ENCODE results near the gene DLG1. TPM values are rescaled to one million over a fixed set of nuclear protein-coding genes. Genes with fewer than 3 reads are reported as not detected.

DLG1 gene
- total and polyA plus RNA-seq, 4 donors = 47.8 to 130 (median 67.9) TPM

- peak in 1 of 6 donors; percentile 63 for DNase-seq (ENCODE audit: low read depth in 4 of 6, low spot score in 6 of 6)
- no peaks in the 10 kb centered on the region for H3K9me3 ChIP-seq (ENCODE audit: control insufficient read depth, insufficient read depth, low read length)
- peaks cover 3% of the 10 kb centered on the region for H3K36me3 ChIP-seq (ENCODE audit: control insufficient read depth, insufficient read depth, low read length)
- H3K4me3 ChIP-seq (ENCODE audit: low read depth, low read length) = peak within 1 kb of the TSS; percentile 12
- H3K27me3 ChIP-seq (ENCODE audit: control insufficient read depth, insufficient read depth, low read length) = peaks cover 31% of the 10 kb centered on the region
- WGBS (ENCODE audit: insufficient coverage) = 1% methylated on average over 57 of the region's 60 CpGs
- H3K27ac ChIP-seq (ENCODE audit: low read depth, low read length) = no peak within 1 kb of the TSS
- peaks cover 18% of the 10 kb centered on the region for H3K4me1 ChIP-seq (ENCODE audit: control insufficient read depth, insufficient read depth, low read length)
Observed at GRCh38 chr3:197029511-197030167, 268.8 kb downstream of the DLG1 start, which contains the start of gene MELTF. Gene MELTF, minus strand, starts transcription at chr3:197029817. Its CDS starts 115 bp downstream, at chr3:197029702.

- no peak overlapping the region for H3K27ac ChIP-seq (ENCODE audit: low read depth, low read length)
- H3K36me3 ChIP-seq (ENCODE audit: control insufficient read depth, insufficient read depth, low read length) = peaks cover 3% of the 10 kb centered on the region
- peak overlapping the region; percentile 12 for H3K4me3 ChIP-seq (ENCODE audit: low read depth, low read length)
- H3K27me3 ChIP-seq (ENCODE audit: control insufficient read depth, insufficient read depth, low read length) = peaks cover 31% of the 10 kb centered on the region
- no peaks in the 10 kb centered on the region for H3K9me3 ChIP-seq (ENCODE audit: control insufficient read depth, insufficient read depth, low read length)
- 5% methylated on average over 65 of the region's 67 CpGs for WGBS (ENCODE audit: insufficient coverage)
- H3K4me1 ChIP-seq (ENCODE audit: control insufficient read depth, insufficient read depth, low read length) = peaks cover 24% of the 10 kb centered on the region
- no peak for DNase-seq (ENCODE audit: low read depth in 4 of 6, low spot score in 6 of 6)
Observed at GRCh38 chr3:197028728-197029510, 269.5 kb downstream of the DLG1 start.

- Histone ChIP-seq H3K9me3 (ENCODE audit: control insufficient read depth, insufficient read depth, low read length) (no peaks in the 10 kb centered on the region), H3K4me1 (ENCODE audit: control insufficient read depth, insufficient read depth, low read length) (peaks cover 32% of the 10 kb centered on the region), H3K27me3 (ENCODE audit: control insufficient read depth, insufficient read depth, low read length) (peaks cover 36% of the 10 kb centered on the region), H3K27ac (ENCODE audit: low read depth, low read length) (no peak overlapping the region), H3K4me3 (ENCODE audit: low read depth, low read length) (no peak overlapping the region), H3K36me3 (ENCODE audit: control insufficient read depth, insufficient read depth, low read length) (peaks cover 3% of the 10 kb centered on the region)
- no peak for DNase-seq (ENCODE audit: low read depth in 4 of 6, low spot score in 6 of 6)
- 69% methylated on average over 19 of the region's 22 CpGs for WGBS (ENCODE audit: insufficient coverage)
Observed at GRCh38 chr3:197027896-197028727, 270.3 kb downstream of the DLG1 start.

- DNase-seq (ENCODE audit: low read depth in 4 of 6, low spot score in 6 of 6) = no peak
- Histone ChIP-seq H3K27ac (ENCODE audit: low read depth, low read length) (no peak overlapping the region), H3K27me3 (ENCODE audit: control insufficient read depth, insufficient read depth, low read length) (peaks cover 36% of the 10 kb centered on the region), H3K9me3 (ENCODE audit: control insufficient read depth, insufficient read depth, low read length) (no peaks in the 10 kb centered on the region), H3K4me3 (ENCODE audit: low read depth, low read length) (no peak overlapping the region), H3K4me1 (ENCODE audit: control insufficient read depth, insufficient read depth, low read length) (peaks cover 40% of the 10 kb centered on the region), H3K36me3 (ENCODE audit: control insufficient read depth, insufficient read depth, low read length) (peaks cover 3% of the 10 kb centered on the region)
- 89% methylated on average over 29 of the region's 29 CpGs for WGBS (ENCODE audit: insufficient coverage)
Observed at GRCh38 chr3:197027151-197027895, 271.1 kb downstream of the DLG1 start.

- DNase-seq (ENCODE audit: low read depth in 4 of 6, low spot score in 6 of 6) = no peak
Observed at GRCh38 chr3:197026481-197026866, 271.9 kb downstream of the DLG1 start.

GRCh38 chr3:197025736-197026480 is 272.5 kb downstream of the DLG1 start:
- 89% methylated on average over 18 of the region's 21 CpGs for WGBS (ENCODE audit: insufficient coverage)
- DNase-seq (ENCODE audit: low read depth in 4 of 6, low spot score in 6 of 6) = no peak
- H3K4me3 ChIP-seq (ENCODE audit: low read depth, low read length) = no peak overlapping the region
- H3K9me3 ChIP-seq (ENCODE audit: control insufficient read depth, insufficient read depth, low read length) = no peaks in the 10 kb centered on the region
- H3K27ac ChIP-seq (ENCODE audit: low read depth, low read length) = no peak overlapping the region
- peaks cover 3% of the 10 kb centered on the region for H3K36me3 ChIP-seq (ENCODE audit: control insufficient read depth, insufficient read depth, low read length)
- peaks cover 40% of the 10 kb centered on the region for H3K4me1 ChIP-seq (ENCODE audit: control insufficient read depth, insufficient read depth, low read length)
- peaks cover 34% of the 10 kb centered on the region for H3K27me3 ChIP-seq (ENCODE audit: control insufficient read depth, insufficient read depth, low read length)

More at GRCh38 chr3:197026481-197026866, 271.9 kb downstream of the DLG1 start:
- Histone ChIP-seq H3K9me3 (ENCODE audit: control insufficient read depth, insufficient read depth, low read length) (no peaks in the 10 kb centered on the region), H3K4me1 (ENCODE audit: control insufficient read depth, insufficient read depth, low read length) (peaks cover 40% of the 10 kb centered on the region), H3K27me3 (ENCODE audit: control insufficient read depth, insufficient read depth, low read length) (peaks cover 36% of the 10 kb centered on the region), H3K27ac (ENCODE audit: low read depth, low read length) (no peak overlapping the region), H3K36me3 (ENCODE audit: control insufficient read depth, insufficient read depth, low read length) (peaks cover 3% of the 10 kb centered on the region), H3K4me3 (ENCODE audit: low read depth, low read length) (no peak overlapping the region)
- 95% methylated on average over 9 of the region's 9 CpGs for WGBS (ENCODE audit: insufficient coverage)

GRCh38 chr3:197024881-197025735 is 273.3 kb downstream of the DLG1 start:
- H3K36me3 ChIP-seq (ENCODE audit: control insufficient read depth, insufficient read depth, low read length) = peaks cover 3% of the 10 kb centered on the region
- peaks cover 32% of the 10 kb centered on the region for H3K27me3 ChIP-seq (ENCODE audit: control insufficient read depth, insufficient read depth, low read length)
- H3K4me1 ChIP-seq (ENCODE audit: control insufficient read depth, insufficient read depth, low read length) = peaks cover 40% of the 10 kb centered on the region
- no peak for DNase-seq (ENCODE audit: low read depth in 4 of 6, low spot score in 6 of 6)
- WGBS (ENCODE audit: insufficient coverage) = 85% methylated on average over 25 of the region's 28 CpGs
- H3K4me3 ChIP-seq (ENCODE audit: low read depth, low read length) = no peak overlapping the region
- no peaks in the 10 kb centered on the region for H3K9me3 ChIP-seq (ENCODE audit: control insufficient read depth, insufficient read depth, low read length)
- no peak overlapping the region for H3K27ac ChIP-seq (ENCODE audit: low read depth, low read length)

- Histone ChIP-seq H3K4me1 (ENCODE audit: control insufficient read depth, insufficient read depth, low read length) (peaks cover 33% of the 10 kb centered on the region), H3K27ac (ENCODE audit: low read depth, low read length) (no peak overlapping the region), H3K27me3 (ENCODE audit: control insufficient read depth, insufficient read depth, low read length) (peaks cover 24% of the 10 kb centered on the region), H3K4me3 (ENCODE audit: low read depth, low read length) (no peak overlapping the region), H3K9me3 (ENCODE audit: control insufficient read depth, insufficient read depth, low read length) (no peaks in the 10 kb centered on the region), H3K36me3 (ENCODE audit: control insufficient read depth, insufficient read depth, low read length) (peaks cover 3% of the 10 kb centered on the region)
- DNase-seq (ENCODE audit: low read depth in 4 of 6, low spot score in 6 of 6) = no peak
- 65% methylated on average over 31 of the region's 36 CpGs for WGBS (ENCODE audit: insufficient coverage)
Observed at GRCh38 chr3:197023998-197024651, 274.3 kb downstream of the DLG1 start.

Data from spinal cord (tissue), 10 donors.